DMS53 (cell line): ENCODE results near the gene CDH8.

Source experiments
- DNase-seq: peaks from one replicate; lab custom pipeline; 2025; lab: John Stamatoyannopoulos, UW

CDH8 gene

DNA sequence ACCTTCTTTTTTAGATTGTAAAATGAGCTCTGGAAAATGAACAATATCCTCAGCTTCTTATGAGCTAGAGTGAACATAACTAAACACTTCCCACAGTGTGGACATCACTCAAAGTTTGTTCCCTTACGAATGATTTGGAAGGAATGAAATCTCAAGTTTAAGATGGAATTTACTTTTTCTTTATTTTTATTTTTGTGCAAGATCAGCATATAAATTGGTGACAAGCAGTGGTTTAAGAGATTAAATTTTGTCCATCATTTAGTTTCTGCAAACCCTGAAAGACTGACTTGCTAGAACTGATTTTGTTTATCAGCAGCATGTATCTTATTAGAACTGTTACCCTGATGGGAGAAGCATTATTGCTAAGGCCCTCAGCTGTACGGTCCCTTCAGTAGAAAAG lies 420.1 kb downstream of the CDH8 start:
- no peak for DNase-seq

DNA sequence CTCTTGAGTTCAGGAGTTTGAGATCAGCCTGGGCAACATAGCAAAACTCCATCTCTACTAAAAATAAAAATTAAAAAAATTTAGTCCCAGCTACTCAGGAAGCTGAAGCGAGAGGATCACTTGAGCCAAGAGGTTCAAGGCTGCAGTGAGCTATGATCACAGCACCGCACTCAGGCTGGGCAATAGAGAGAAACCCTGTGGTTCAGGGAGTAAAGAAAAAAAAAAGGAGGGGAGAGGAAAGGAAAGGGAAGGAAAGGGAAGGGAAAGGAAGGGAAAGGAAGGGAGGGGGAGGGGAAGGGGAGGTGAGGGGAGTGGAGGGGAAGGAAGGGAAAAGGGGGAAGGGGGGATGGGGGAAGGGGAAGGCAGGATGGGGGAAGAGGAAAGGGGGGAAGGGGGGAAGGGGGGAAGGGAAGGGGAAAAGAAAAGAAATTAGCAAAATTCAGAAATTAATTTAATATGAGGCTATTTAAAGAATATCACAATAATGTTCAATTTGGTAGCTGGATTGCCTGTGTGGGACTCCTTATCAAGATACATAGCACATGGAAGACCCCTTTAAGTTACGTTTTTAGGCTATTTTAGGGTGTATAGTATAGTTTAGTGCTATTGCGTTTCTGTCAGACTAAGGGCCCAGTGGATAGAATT lies 424.3 kb downstream of the CDH8 start:
- no peak for DNase-seq

DNA sequence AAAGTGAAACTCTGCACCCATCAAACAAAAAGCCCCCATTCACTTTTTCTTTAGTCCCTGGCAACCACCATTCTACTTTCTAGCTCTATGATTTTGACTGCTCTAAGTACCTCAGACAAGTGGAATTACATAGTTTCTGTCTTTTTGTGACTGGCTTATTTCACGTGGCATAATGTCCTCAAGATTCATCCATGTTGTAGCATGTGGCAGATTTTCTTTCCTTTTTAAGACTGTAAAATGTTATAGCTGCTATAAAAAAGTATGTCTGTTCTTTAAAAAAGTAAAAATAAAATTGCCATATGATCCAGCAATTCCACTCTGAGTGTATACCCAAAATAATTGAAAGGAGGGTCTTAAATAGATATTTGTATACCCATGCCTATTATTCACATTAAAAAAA lies 429.7 kb downstream of the CDH8 start:
- DNase-seq, result no peak
